NCI-H748 (cell line): ENCODE measurements around the gene TEX264.

ENCODE experiments used
- DNase-seq: peaks from one replicate; lab custom pipeline; 2025; ENCODE audit not compliant: unreplicated experiment; lab: John Stamatoyannopoulos, UW

Gene TEX264

GRCh38 chr3:51673802-51674654, 3.0 kb downstream of the TEX264 start:
- DNase-seq = no peak

DNA sequence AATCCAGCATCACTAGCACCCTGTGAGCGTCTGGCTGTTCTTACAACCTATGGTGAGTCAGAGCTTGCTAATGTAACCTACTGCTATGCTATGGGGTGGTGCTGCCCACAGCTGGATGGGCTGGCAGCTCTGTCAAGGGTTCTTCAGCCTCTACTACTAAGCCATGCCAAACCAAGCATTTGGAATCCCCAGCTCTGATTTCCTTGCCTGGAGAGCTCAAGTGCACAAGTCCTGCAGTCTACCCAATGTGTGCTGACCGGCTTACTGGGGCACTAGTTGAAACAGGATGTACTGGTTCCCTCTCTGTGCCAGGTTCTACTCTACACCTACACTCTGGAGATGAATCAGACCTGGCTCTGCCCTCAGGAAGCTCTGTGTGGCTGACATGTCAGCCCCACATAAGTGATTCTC, 4.2 kb downstream of the TEX264 start:
- DNase-seq = no peak

- DNase-seq = no peak
Measured at GRCh38 chr3:51676102-51676640, 5.1 kb downstream of the TEX264 start.

- no peak for DNase-seq
Measured at GRCh38 chr3:51677358-51677757, 6.3 kb downstream of the TEX264 start.

DNA sequence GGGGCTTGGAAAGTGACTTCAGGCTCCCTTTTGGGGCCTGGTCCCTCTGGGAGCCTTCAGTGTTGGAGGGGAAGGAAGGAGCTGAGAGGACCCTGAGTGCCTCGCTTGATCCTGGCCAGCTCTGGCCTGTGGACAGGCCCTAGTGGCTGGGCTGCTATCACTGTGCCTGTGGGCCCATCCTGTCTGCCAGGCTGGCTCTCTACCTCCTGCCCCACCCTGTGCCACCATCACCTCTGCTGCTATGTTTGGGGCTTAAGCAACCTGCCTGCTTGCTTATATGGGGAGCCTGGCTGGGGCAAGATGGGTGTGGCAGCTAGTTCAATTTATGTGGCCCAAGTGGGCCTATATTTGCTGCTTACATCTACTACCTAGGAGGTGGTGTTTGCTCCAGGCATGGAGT, 7.1 kb downstream of the TEX264 start:
- DNase-seq = no peak

- DNase-seq = no peak
Measured at GRCh38 chr3:51678641-51679040, 7.6 kb downstream of the TEX264 start.

GRCh38 chr3:51679318-51679717, 8.3 kb downstream of the TEX264 start:
- no peak for DNase-seq

DNA sequence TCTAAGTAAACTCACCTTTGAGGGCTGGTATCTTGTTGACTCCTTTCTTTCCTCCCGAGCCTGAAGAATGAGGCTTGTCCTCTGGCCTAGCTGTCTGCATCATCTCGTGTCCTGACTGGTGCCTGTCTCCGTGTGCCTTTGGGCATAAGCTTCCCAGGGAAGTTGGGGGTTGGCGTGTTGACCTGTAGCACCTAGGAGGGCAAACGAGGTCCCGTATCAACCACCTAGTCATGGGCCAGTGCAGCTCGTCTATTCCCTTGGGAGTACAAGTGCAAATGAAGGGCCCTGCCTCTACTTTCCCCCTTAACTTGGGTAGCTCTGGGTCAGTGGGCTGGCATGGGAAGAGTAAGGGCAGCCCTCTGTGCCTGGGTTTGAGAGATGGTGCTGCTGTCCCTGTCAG, 8.7 kb downstream of the TEX264 start:
- no peak for DNase-seq

DNA sequence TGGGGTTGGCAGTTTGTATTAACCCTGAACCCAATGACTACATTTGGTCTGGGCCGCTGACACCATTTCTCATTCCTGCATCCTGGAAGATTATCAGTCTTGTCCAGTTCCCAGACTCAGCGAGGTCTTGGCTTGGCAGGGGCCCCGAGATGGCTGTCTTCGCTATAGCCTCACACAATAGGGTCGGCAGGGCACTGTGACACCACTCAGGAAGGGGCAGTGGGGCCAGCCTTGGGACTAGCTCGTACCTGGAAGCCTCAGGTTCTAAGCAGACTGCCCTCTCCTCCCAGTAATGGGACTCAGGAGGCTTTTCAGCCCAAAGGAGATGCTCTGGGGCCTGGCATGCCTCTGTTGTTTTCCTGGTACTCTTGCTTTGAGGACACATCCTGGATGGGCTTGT, 9.1 kb downstream of the TEX264 start:
- no peak for DNase-seq

GRCh38 chr3:51680663-51681230, 9.7 kb downstream of the TEX264 start:
- DNase-seq = no peak

GRCh38 chr3:51681453-51681852, 10.4 kb downstream of the TEX264 start:
- DNase-seq = no peak

GRCh38 chr3:51682079-51682478, 11.0 kb downstream of the TEX264 start:
- DNase-seq = peak; percentile 71

- no peak for DNase-seq
Measured at GRCh38 chr3:51682526-51682925, 11.5 kb downstream of the TEX264 start.

DNA sequence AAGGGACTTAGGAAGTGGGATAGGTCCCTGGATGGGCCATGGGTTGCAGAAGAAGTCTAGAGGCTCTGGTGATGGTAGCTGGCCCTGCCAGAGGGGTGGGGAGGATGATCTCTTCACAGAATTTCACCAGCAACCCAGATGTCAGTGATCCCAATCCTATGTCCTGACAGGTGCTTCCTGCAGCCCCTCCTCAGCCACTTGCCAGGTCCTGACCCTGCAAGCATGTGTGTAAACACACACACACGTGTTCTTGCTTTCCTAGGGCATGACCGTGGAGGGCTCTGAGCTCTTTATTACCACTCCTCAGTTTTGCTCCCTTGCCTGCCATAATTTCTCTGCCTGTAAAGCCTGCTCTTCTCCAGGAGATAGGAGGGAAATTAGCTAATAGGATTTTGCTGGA, 12.5 kb downstream of the TEX264 start:
- DNase-seq = no peak

DNA sequence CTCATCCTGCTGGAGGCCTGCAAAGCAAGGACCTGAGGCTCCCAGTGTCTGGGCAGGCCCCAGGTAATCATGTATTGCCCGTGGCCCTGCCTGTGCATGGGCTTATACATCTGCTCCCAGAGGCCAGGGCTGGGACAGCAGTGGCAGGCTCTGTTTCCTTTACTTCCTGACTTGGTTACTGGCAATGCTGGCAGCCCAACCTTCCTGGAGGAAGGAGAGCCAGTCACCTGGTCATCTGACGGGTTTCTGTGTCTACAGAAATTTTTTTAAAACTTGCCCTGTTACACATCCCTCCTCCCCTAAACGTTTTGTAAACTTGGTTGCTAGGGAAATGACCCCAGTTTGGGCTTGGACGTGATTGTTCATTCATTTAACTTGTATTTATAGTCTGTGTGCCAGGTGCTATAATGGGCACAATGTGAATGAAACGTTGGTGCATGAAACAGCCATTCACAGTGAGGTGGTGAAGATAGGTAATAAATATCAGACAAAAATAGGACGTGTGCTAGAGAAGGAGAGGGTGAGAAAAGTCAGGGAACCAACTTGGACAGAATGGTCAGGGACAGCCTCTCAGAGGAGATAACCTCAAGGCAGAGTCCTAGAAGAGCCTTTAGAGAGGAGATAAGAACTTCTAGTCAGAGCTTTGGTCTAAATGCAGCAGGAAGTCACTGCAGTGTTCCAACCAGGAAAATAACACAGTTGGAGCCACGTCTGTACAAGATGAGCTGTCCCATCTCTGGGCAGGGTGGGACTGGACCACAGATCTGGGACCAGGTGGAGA, 14.1 kb downstream of the TEX264 start:
- DNase-seq = no peak

GRCh38 chr3:51686056-51686455, 15.0 kb downstream of the TEX264 start:
- DNase-seq = no peak

DNA sequence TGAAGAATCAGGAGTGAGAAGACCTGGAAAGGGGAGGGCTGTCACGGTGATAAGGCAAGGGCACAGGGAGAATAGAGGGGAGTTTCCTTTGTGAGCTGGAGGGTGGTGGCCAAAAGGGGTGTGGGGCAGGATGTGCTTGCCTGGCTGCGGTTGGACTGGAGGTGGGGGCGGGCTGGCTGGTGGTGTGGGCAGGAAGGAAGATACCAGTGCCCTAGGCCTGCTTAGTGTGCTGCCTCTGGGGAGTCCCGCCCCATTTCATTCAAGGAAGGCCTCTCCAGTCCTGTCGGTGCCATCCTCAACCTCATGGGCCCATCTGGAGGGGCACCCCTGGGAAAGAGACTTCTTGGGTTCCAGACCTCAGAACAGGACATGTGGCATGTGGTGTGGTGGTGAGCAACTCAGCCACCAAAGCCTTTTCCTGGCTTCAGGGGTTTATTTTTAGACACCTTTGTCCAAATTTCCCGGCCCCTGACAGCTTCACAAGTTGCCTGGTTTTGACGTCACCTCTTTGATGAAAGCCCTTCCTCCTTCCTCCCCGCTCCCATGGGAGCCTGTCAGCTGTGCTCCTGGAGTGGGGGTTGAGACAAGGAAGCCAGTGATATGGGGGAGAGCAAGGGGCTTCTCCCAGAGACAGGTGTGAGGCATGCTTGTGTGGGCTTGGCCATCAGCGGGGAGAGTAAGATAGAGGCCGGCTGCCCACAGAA, 15.6 kb downstream of the TEX264 start:
- DNase-seq = no peak

DNA sequence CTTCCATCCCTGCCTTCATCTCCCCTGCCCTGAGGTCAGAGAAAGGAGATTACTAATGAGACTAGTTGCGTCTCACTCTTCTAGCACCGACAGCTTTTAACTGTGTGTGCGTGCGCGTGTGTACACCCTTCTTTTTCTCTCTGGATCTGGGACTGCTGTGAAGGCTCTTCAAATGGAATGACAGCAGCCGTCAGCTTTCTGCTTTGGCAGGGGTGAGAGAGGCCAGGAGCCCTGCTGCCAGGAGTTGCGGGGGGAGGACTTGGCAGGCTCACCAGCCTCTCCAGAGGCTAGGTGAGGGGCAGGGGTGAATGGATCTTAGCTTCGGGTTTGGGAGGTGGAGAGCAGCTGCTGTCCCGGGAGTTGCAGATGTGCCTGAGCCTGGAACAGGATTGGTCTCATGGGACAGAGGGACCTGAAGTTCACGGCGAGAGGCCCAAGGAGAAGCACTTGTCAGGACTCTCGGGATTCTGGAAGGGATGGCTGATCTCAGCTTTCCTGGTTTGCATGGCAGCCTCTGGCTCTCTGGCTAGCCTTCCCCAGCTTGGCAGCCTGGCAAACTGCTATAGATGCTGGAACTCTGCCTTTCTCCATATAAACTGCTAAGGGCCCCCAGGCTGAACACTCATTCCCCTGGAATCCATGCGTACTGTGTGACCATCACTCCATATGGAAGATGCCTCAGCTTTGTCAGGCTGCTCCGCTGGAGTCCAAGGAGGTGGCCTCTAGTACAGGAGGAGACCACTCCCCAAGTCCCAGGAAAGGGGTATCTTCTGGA, 16.6 kb downstream of the TEX264 start:
- DNase-seq = no peak

DNA sequence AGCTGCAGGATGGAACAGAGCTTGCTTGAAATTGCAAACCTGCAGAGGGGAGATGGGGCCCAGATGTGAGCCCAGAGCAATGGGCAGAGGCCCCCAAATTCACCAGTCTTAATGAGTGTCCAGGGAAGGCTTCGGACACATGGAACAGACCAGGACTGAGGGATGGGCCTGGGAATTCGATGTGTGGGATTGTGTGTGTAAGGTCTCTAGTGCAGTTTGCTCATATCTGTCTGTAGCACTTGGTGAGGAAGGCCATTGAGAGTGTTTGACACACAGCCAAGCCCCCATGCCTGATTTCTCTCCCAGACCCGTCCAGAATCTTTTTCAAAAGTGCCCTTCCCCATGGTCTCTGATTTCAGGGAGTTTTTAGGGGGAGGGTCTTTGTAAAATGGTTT, 17.2 kb downstream of the TEX264 start:
- no peak for DNase-seq

GRCh38 chr3:51691021-51691420, 20.0 kb downstream of the TEX264 start:
- no peak for DNase-seq
